GM12872 (cell line): ENCODE data around the gene XPR1.

Experiments used
- CTCF ChIP-seq: IDR thresholded peaks from 3 replicates; pipeline ENCODE4 v1.5.1; 2011; ENCODE audit warnings: low read depth, mild to moderate bottlenecking, low read length, moderate library complexity; ENCODE audit not compliant: insufficient read depth

XPR1 gene

GRCh38 chr1:180839547-180839946, 207.7 kb downstream of the XPR1 start:
- no peak for TF ChIP-seq CTCF

GRCh38 chr1:180841415-180841814, 209.6 kb downstream of the XPR1 start:
- no peak for TF ChIP-seq CTCF

GRCh38 chr1:180842052-180842451, 210.2 kb downstream of the XPR1 start:
- TF ChIP-seq CTCF = no peak

- TF ChIP-seq CTCF = no peak
Measured at GRCh38 chr1:180842491-180843275, 210.9 kb downstream of the XPR1 start.

GRCh38 chr1:180845352-180845751, 213.5 kb downstream of the XPR1 start:
- no peak for TF ChIP-seq CTCF

- TF ChIP-seq CTCF = no peak
Measured at GRCh38 chr1:180848191-180848590, 216.4 kb downstream of the XPR1 start.

- no peak for TF ChIP-seq CTCF
Measured at GRCh38 chr1:180849031-180849775, 217.4 kb downstream of the XPR1 start.
